Measurements from ENCODE around the gene PIMREG.
A peak's percentile ranks its signal among the peaks of the same experiment; 100 is the strongest.
"Not testable (repeated sequence)": the region's sequence is repeated elsewhere in the genome, so short reads cannot be mapped to it uniquely, and the experiment has no call there.

Gene PIMREG

DNA sequence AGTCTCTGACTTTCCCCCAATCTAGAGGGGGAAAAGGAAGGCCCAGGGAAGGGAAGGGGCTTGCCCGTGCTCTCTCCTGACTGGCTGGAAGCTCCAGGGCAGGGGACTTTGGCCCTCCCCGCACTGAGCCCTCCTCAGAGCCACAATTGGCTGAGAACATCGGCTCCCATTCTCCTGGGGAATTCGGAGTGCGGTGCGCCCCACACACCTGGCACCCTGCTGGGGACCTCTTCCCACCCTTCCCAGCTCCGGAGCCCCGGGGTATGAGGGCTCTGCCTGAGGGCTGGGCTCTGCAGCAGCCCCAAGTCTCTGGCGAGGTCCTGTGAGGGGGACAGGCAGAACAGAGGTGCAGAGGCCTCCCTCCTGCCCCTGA, 36.0 kb downstream of the PIMREG start:
- DNase-seq, result no peak

DNA sequence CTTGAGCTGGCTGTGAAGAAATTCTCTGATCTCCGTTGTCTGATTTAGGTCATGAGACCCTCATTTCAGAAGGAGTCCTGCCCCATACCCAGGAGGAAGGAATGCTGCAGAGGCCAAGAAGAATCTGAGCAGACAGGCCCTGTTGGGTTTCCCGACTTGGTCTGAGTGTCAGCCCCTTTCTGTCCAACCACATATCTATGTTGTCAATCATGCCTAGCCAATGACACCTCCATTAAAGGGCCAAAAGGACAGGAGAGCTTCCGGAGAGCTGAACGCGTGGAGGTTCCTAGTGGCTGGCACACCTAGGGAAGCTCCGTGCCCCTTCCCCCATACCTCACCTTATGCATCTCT, 37.8 kb downstream of the PIMREG start:
- DNase-seq, result no peak

DNA sequence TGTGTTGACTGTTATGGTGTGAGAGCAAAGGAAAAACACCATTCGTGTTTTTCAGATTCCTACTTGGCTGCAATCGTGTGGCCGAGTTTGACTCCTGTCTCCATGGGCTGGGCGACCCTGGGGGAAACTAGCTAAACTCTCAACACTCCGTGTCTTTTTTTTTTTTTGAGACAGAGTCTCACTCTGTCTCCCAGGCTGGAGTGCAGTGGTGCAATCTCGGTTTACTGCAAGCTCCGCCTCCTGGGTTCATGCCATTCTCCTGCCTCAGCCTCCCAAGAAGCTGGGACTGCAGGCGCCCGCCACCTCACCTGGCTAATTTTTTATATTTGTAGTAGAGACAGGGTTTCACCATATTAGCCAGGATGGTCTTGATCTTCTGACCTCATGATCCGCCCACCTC, 38.5 kb downstream of the PIMREG start:
- not testable (repeated sequence) for DNase-seq

DNA sequence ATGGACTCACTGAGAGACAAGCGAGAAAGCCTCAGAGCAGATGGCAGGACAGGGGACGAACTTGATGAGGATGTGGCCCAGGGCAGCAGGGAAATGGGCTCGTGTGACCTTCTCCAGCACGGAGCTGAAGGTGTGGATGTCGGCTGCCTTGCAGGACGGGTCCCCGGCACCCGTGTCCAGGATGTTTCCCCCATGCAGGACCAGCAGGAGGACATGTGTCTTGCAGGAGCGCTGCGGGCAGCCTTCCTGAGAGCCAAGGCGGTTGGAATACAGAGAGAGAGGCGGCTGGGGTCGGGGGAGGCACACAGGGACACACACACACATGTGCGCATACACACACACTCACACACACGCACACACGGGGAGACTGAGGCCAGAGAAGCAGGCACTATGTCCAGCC, 39.3 kb downstream of the PIMREG start:
- DNase-seq, result no peak

DNA sequence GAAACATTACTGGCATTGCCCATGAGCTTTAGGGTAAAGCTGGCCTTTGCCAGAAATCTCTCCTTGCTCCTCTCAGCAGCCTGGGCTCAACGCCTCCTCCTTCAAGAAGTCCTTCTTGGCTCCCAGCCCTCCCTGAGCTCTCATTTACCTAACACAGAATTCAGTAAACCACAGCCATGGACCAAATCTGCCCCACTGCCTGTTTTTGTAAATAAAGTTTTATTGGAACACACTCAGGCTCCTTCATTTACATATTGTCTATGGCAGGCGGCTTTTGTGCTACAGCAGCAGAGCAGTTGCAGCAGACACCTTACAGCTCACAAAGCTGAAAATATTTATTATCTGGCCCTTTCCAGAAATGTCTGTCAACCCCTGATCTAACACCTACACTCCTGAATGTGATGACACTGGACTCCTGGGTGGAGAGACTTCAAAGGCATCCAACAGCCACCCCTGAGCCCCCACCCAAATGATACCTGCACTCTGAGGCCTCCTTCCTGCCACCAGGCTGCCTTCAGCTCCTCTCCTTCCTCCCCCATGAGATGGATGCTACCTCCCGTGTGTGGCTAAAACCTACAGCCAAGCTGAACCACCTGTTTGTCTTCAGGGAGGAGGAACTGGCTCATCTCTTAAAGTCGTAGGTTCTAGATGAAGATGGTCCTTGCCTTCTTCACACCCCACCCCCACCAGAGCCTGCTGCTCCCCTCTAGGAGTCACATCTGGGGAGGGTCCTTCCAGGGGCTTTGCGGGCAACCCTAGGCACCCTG, 41.6 kb downstream of the PIMREG start:
- no peak for DNase-seq

DNA sequence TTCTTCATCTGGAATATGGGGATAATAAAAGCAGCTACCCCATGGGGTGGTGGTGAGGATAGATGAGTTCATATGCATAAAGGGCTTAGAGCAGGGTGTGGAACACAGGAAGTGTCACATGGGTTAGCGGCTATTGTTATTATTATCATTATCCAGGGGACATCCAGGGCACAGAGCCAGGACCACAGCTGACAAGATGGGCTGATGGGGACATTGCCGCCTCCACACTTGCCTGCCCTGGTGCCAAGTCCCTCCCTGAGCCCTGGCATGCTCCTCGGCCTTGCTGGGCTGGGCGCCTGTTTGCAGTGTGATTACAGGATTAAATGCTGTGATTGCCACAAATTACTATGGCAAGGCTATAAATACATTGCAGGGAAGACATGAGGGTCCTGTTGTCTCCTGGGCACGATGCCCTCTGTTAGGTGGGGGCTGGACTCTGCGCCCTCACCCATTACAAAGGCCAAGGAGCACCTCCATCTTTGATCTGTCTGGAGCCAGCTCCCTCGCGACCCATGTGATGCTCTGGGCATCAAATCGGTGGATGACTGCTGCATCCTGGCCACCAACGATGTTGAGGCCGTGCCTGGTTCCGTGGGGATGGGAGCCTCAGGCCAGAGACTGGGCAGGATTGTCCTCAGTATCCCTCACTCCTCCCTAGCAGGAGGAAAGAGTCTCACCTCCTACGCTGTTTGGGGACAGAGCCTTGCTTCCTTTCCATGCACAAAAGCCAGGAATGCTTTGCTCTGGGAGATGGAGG, 43.2 kb downstream of the PIMREG start:
- DNase-seq, result no peak

DNA sequence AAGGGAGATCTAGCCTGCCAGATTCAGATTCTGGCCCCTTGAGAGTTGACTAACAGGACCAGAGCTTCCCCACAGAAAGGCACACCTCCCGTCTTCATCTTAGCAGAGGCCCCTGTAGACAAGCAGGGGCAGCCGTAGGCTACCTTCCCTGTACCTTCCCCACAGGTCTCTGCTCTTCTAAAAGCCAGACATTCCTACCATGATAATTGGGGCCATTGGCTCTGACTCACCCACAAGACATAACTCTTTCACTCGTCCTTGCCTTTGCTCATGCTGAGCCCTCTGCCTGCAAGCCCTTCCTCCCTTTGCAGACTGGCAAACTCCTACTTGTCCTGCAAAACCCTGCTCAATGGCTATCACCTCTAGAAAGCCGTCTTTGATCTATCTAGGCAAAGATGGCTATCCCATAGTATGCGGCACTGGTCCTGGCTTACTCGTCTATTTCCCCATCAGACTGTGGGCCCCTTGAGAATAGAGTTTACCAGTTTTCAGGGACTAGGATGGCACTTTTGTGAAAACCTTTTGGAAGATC, 43.8 kb downstream of the PIMREG start:
- no peak for DNase-seq

DNA sequence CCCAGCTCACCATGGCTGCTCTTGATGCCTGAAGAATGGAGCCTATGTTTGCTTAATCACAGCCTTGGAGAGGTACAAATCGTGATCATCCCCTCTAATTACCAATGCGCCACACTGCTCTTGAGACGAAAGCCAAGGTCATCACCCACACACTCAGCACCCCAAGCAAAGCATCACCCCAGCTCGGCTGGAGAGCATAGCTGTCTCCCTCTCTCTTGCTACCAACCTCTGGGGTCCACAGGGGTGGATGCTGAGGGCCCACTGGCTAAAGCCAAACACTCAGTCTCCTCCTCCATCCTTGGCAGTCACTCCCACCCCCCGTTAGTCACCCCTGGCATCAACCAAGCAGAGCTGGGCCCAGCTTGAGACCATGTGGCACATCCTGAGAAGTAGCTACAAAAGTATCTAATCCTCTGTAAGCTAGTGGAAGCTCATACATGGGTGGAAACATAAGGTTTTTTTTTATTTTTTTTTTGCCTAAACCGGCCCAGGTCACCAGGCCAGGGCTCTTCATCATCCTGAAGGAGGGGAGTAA, 44.8 kb downstream of the PIMREG start:
- no peak for DNase-seq

DNA sequence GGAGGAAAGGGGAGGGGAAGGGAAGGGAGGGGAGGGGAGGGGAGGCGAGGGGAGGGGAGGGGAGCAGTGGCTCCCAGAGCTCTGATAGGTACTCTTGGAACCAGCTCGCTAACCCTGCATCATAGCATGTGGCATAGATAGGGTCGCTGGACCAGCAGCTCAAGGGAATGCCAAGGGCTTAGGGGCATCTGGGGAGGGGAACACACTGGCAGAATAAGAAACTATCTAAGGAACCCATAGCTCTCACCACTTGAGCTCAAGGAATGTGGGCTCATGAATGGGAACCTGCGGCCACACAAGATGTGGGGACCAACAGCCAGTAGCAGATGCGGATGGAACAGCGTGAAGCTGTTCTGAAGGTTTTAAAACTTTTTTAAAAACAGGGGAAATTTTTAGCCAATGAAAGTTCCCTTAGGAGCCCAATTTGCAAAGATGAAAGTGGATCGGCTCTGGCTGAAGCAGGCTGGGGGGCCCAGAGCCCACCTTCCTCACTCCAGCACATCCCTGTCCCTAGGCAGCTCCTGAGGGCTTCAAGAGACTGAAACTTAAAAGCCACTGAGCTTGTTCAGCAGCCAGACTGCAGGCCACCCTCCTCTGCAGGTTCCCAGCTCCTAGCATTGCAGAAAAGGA, 46.9 kb downstream of the PIMREG start:
- no peak for DNase-seq

DNA sequence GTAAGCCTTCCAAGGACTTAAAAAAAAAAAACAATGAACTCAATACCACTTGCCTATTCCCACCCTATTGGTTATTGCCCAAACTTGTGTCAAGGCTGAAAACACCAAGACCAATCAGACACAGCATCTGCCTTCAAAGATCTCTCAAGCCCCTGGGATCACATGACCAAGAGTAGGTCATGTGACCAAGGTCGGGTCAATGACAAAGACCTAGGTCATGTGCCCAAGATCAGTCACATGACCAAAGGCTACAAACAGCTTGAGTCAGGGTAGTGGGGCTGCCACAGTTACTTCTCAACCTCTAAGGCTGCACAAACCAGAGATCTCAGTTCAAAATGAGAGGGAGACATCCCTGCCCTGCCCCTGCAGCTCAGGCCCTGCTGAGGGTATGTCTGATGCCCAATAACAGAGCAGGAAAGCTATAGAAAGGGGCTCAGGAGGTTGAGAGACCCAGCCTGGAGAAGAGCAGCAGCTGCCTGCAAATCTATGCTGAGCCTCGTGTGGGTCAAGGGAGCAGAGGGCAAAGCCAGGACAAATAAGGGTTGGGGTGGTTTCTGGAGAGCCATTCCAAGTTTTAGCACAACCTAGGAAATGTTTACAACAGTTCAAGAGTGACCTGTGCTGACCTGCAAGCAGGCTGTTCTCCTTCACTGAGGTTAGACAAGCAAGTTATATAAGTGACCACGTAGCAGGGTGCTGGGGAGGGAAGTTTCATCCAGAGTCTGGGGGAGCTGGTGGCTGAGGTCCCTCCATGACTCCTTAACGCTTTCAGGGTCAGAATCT, 48.8 kb downstream of the PIMREG start:
- DNase-seq, result no peak

DNA sequence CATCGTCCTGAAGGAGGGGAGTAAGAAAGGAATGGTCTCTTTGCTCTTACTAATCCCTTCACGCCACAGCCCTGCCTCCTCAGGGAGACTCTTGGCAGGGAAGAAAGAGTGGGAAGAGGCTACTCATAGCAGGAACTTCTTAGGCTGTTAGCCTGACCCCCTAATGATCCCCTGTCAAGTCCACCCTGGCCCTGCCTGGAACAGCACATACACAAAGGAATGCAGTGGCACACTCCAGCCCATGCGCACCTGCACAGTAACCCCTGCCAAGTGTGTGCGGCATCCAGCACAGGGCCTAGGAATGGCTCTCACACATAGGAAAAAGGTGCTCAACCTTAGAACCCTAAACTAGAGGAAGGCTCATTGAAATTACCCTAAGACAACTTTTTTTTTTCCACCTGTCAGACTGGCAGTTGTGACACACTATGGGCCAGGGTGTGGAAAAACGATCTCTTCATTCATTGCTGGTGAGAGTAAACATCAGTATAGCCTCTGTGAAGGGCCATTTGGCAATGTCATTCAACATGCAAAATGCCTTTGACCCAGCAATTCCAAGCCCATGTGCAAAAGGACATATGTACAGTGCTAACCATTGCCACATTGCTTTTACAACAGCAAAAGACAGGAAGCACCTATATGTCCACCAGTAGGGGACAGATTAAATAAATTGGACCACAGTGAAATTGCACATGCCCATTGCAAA, 50.1 kb downstream of the PIMREG start:
- no peak for DNase-seq

DNA sequence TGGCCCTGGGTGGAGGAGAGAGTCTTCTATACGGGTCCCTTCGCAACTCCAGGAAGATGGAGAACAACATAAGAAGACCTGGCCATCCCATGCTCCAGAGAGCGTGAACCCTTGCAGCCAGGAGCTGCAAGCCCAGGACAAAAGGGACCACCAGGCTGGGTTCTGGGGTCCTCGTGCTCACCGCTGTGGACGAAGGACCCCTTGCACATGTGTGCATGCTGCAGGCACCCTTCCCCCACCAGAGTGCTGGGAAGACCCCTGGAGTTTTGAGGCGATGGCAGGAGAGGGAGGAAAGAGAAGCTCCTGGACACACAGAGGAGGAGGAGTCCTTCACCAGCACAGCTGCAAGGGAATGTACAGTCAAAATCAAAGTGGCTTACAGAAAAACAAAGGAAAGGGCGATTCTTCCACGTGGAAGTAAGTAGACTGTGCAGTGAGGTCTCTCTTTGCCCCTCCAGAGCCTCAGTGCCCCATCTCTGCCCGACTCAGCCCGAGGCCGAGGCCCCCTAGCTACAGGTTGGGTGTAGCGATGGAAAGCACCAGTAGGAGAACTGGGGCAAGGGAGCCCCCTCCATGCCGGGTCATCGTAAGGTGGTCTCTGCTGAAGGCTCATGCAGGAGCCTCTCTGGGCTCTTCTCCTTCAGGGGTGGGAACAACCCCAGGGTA, 51.3 kb downstream of the PIMREG start:
- no peak for DNase-seq

DNA sequence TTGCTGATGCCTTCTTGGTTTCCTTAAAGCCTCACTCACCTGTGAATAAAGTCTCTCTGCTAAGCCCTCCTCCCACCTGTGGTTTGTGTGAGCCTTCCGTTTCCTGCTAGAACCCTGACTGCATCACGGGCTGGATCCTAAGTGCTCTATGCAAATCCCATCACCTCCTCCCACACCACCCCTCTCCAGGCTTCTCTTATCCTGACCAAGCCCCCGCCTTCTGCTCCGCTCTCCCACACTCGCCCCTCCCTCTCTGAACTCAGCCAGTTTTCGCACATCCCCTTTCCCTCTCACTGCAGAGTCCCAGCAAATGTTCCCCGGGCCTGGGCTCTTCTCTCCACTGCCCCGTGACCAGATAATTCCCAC, 51.8 kb downstream of the PIMREG start:
- peak; percentile 19 for DNase-seq

DNA sequence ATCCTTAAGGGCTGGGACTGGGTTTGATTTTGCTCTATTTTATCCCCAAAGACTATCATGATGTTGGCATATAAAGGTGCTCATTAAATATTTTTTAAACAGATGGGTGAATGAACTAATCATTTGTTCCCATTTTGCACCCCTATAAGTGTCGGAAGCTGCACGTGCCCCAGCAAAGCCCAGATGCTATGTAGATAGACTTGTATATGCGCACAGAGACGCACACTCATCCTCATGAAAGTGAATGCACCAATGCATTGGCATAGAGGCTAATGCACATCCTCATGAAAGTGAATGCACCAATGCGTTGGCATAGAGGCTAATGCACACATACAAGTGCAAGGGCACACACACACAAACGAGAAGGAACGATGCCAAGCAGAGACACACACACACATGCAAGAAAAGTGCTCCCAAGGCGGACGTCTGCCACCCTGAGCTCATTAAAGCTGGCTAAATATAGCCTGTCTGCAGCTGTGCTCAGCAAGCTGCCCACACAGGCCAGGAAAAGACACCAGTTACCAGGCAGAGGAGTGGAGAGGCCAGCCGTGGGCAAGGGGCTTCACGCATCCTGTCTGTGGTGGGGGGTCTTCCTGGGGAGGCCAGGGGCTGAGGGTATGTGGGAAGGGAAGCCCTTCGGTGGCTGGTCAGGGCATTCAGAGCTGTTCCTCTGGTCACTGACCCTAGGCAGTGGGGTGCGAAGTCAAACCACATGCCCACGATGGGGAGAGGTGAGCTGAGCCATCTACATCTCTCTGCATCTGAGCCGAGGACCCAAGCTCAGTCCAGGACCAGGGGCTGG, 52.6 kb downstream of the PIMREG start:
- no peak for DNase-seq

DNA sequence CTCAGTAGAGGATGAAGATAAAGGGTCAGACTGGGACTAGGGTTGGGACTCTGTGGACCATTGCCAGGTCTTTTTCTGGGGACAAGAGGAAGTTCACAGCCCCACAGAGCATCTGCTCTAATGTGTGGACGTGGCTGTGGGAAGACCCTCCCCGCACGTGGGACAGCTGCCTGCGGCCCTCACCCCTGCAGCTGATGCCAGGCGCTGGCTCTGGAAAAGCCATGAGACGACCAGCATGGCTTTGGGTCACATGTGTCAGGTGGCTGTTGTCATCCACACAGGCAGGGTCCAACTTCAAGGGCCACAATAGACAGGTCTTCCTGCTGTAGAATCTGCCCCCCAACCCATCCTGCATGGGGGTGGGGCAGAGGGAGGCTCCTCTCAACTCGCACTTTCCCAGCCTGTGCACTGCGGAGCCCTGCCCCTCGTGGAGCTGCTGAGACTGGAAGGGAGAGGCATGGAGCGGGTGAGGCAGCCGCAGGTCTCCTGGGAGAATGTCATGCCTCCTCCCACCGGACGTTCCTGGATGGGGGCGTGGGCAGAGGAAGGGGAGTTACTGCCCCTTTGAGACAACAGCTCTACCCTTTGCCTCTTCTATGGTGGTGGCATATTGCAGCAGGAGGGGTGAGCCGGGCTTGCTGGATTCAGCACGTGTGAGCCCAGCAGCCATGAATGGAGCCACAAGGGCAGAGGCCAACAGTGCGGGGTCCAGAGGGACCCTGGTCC, 53.4 kb downstream of the PIMREG start:
- DNase-seq, result no peak

DNA sequence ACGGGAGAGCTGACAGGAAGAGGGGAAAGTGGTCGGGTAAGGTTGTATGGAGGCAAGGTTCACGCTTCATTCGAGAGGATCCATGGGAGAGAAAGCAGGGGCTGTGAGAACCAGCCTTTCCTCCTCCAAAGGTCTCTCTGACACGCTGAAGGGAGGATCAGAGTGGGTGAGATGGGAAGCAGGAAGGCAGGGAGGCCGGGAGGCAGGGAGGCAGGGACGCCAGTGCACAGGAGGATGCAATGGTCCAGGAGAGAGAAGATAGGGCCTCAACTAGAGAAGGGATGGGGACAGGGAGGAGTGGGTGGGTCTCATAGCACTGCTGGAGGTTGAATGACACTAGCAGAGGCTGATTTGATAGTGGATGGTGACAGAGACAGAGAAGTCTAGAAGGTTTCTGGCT, 54.1 kb downstream of the PIMREG start:
- no peak for DNase-seq

DNA sequence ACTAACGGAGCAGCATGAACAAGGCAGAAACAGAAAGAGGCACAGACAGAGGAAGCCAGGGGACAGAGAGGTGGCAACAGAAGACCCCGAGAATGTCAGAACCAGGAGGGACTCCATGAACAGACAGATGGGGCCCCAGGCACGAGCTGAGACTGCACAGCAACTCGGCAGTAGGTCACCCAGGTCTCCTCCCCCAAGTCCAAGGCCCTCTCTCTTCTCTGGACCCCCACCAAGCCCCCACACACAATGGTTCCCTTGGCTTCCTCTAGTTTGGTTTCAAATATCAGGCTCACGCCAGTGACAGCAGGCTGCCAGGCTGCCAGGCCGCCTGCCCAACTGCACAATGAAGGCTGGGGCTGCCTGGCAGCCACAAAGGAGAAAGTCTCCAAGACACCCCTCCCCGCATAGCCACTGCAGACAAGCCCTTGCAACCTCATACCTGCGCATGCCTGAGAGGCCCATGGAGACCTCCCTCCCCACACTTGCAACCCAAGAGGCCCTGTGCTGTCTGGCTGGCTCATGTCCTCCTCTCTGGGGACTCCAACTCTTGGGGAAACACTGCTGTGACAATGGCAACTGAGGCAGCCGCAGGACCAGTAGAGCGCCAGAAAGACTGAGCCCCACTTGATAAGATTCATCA, 54.8 kb downstream of the PIMREG start:
- no peak for DNase-seq
